ENCODE results near the gene HYAL2.
"Not testable (repeated sequence)": the region's sequence is repeated elsewhere in the genome, so short reads cannot be mapped to it uniquely, and the experiment has no call there.

HYAL2 gene

GRCh38 chr3:50327129-50327528, 4.6 kb upstream of the HYAL2 start:
- DNase-seq = no peak

GRCh38 chr3:50326182-50326541, 3.6 kb upstream of the HYAL2 start:
- DNase-seq = no peak

- DNase-seq = no peak
Measured at GRCh38 chr3:50325497-50326181, 3.1 kb upstream of the HYAL2 start.

GRCh38 chr3:50325113-50325480, 2.6 kb upstream of the HYAL2 start:
- no peak for DNase-seq

GRCh38 chr3:50324351-50325112, 2.0 kb upstream of the HYAL2 start:
- peak; percentile 61 for DNase-seq

GRCh38 chr3:50323614-50324199, 1.2 kb upstream of the HYAL2 start:
- no peak for DNase-seq

- DNase-seq = no peak
Measured at GRCh38 chr3:50323092-50323600, 601 bp upstream of the HYAL2 start.

GRCh38 chr3:50322115-50322385, 495 bp downstream of the HYAL2 start:
- no peak for DNase-seq

GRCh38 chr3:50321336-50322114, 1.0 kb downstream of the HYAL2 start:
- DNase-seq = peak; percentile 74

GRCh38 chr3:50320853-50321335, 1.7 kb downstream of the HYAL2 start:
- peak; percentile 44 for DNase-seq

- no peak for DNase-seq
Measured at GRCh38 chr3:50319894-50320625, 2.5 kb downstream of the HYAL2 start.

- DNase-seq = no peak
Measured at GRCh38 chr3:50319181-50319893, 3.2 kb downstream of the HYAL2 start.

- no peak for DNase-seq
Measured at GRCh38 chr3:50318615-50319014, 3.9 kb downstream of the HYAL2 start.

GRCh38 chr3:50318163-50318562, 4.4 kb downstream of the HYAL2 start:
- no peak for DNase-seq

GRCh38 chr3:50317300-50317699, 5.2 kb downstream of the HYAL2 start:
- no peak for DNase-seq

GRCh38 chr3:50316657-50317242, 5.8 kb downstream of the HYAL2 start:
- peak; percentile 78 for DNase-seq

GRCh38 chr3:50314816-50315215, 7.7 kb downstream of the HYAL2 start:
- DNase-seq = no peak

GRCh38 chr3:50314342-50314741, 8.2 kb downstream of the HYAL2 start:
- no peak for DNase-seq

GRCh38 chr3:50312041-50312440, 10.5 kb downstream of the HYAL2 start:
- DNase-seq = not testable (repeated sequence)

GRCh38 chr3:50304601-50305000, 17.9 kb downstream of the HYAL2 start:
- no peak for DNase-seq

- DNase-seq = no peak
Measured at GRCh38 chr3:50303013-50303815, 19.3 kb downstream of the HYAL2 start, which contains the start of gene HYAL1. TSS of gene HYAL1 (minus strand) at chr3:50303574. CDS start at chr3:50302956, 618 bp downstream.
